Cardiac fibroblast (primary cell): ENCODE measurements around the gene PTPRD.
A peak's percentile ranks its signal among the peaks of the same experiment; 100 is the strongest.

Experiments used
- DNase-seq, 2 donors: peaks; one replicate each; pipeline versions ENCODE4 v3.0.0 to v3.0.0-alpha.2; 2010; ENCODE audit warnings: low read depth in 2 of 2
- H3K4me3 ChIP-seq, 2 donors: replicated peaks in 1 of 2; 1 replicate in 1 of 2; 2 replicates in 1 of 2; pipeline ENCODE4 v1.5.1; 2011; ENCODE audit warnings: low read depth in 2 of 2, low read length in 2 of 2, mild to moderate bottlenecking in 2 of 2, moderate library complexity in 1 of 2
- TF ChIP-seq, protein P1 (sequence below): IDR thresholded peaks from one replicate; pipeline ENCODE4 v1.5.1; 2011; ENCODE audit warnings: low read depth, mild to moderate bottlenecking, low read length, inconsistent platforms

Gene PTPRD

DNA sequence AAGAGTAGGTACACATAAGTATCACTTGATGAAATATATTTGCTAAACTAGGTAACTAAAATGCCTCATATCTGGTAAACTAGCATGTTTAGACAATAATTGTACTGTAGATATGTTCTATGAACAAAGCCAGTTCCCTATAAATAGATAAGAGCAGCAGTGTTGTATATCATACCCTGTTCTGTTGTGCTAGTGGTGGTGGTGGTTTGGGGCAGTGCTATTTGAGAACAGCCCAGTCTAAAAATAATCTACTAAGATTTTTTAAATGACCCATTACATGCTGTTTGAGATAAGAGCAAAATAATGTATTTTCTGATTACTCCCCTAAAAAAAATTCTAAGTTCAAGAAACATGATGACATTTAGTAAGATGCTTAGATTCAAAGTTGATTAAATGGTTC is 1984.0 kb downstream of the PTPRD start:
- no peak overlapping the region for H3K4me3 ChIP-seq
- TF ChIP-seq, protein P1, sequence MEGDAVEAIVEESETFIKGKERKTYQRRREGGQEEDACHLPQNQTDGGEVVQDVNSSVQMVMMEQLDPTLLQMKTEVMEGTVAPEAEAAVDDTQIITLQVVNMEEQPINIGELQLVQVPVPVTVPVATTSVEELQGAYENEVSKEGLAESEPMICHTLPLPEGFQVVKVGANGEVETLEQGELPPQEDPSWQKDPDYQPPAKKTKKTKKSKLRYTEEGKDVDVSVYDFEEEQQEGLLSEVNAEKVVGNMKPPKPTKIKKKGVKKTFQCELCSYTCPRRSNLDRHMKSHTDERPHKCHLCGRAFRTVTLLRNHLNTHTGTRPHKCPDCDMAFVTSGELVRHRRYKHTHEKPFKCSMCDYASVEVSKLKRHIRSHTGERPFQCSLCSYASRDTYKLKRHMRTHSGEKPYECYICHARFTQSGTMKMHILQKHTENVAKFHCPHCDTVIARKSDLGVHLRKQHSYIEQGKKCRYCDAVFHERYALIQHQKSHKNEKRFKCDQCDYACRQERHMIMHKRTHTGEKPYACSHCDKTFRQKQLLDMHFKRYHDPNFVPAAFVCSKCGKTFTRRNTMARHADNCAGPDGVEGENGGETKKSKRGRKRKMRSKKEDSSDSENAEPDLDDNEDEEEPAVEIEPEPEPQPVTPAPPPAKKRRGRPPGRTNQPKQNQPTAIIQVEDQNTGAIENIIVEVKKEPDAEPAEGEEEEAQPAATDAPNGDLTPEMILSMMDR: no peak
- DNase-seq: no peak

DNA sequence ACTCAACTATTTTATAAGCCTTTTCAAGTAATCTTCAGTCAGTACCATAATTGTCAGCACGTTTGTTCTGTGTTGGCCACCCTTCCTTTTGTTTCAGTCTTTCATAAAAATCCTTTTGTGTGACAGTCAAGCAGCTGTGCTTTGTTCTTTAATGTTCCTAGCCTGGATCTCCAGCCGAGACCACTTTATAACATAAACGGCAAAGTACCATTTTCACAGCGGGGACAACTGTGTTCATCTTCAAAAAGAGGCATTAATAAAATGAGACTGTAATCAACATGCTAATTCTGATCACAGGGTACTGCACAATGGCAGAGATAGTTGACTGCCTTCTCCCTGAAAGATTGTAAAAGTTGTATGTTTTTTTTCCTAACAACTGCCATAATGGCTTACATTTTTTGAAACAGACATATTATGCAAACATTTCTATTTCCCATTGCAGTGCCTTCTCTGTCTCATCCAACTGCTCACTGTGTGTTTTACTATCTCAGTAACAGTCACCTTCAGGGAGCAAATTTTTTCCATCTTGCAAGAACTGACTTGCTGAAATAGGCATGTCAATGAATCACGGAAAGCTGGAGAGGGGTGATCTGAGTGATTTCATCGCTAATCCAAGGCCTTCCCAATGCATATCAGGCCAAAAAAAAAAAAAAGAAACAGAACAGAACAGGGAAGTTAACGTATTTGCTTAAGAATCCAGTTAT is 1984.7 kb downstream of the PTPRD start:
- peak in 1 of 2 donors; percentile 1 for DNase-seq
- H3K4me3 ChIP-seq: no peak overlapping the region
- TF ChIP-seq, protein P1: no peak

DNA sequence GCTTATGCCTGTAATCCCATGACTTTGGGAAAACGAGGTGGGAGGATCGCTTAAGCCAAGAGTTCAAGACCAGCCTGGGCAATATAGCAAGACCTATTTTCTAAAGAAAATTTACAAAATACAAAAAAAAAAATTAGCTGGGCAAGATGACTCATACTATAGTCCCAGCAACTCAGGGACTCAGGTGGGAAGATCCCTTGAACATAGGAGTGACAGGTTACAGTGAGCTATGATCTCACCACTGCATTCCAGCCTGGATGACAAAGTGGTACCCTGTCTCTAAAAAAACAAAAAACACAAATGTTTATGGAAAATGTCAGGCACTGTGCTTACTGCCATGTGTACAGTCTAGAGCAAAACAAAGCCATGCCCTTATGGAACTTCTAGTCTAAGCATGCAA is 1989.9 kb downstream of the PTPRD start:
- no peak overlapping the region for H3K4me3 ChIP-seq
- TF ChIP-seq, protein P1: no peak
- DNase-seq: no peak

DNA sequence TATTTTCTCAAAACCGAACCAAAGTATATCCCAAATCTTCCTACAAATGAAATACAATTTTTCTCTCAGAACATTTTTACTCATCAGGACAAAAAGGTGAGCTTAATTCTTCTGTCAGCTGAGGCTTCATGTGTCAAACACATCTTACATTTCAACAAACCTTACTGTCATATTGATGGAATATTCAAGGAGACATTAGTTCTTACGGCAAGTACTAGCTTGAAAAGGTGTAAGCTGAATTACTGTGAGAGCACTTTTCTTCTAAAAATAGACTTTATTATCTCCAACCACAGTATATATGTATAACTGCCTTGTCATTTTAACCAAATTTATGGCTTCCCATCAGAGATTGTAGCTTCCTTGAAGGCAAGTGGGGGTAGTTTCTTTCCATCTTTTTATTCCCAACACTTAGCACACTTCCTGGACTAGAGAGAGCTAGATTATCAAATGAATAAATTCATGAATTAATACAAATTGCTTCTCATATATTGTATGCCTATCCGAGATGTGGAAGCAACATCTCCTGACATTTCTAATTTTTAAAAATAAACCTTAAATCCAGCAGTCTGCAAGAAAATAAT is 1990.5 kb downstream of the PTPRD start:
- no peak overlapping the region for H3K4me3 ChIP-seq
- no peak for DNase-seq
- TF ChIP-seq, protein P1: no peak

DNA sequence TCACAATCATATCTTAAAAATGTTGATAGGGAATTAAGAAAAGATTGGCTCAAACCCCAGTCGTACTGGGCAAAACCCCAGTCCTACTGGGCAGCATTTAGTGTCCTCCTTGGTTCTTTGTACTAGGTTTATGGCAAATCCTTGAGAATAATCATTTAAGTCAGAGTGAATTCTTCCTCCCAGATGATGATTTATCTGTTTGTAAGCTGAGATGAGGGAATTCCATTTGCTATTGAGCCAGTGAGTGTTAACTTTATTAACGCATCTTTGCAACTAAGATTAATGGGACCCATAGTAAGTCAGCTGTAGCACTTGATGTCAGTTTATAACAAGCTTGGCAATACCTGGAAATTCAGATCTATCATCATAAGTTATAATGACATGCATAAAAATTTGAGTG is 1991.4 kb downstream of the PTPRD start:
- DNase-seq: no peak
- TF ChIP-seq, protein P1: no peak
- H3K4me3 ChIP-seq: no peak overlapping the region

DNA sequence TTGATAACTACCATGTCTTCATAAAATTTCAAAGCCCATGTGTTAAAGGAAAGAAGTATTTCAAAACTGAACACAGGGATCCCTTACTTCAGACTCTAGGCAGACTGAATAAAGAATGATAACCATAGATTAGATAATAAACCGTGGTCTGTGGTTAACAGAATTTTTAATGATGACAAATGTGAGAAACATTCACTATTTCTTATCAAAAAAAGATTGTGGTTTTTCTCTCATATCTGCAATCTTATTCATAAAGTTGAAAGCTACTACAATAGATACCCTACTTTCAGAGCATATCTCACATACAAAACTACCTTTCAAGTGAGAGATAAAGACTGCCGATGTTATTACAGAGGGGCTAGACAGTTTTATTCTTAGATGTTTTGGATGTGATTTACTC is 1996.4 kb downstream of the PTPRD start:
- no peak for DNase-seq
- TF ChIP-seq, protein P1: no peak

More for the DNA sequence above, 1996.4 kb downstream of the PTPRD start:
- H3K4me3 ChIP-seq: no peak overlapping the region
